Fibroblast of the aortic adventitia (primary cell): ENCODE results near the gene PCSK4. TPM values are rescaled to one million over a fixed set of nuclear protein-coding genes. Genes with fewer than 3 reads are reported as not detected.

Source experiments
- DNase-seq: peaks from one replicate; pipeline ENCODE4 v3.0.0-alpha.2; 2010; ENCODE audit warnings: low read depth
- H3K4me3 ChIP-seq: 2 replicates; pipeline ENCODE4 v1.5.1; 2011; ENCODE audit warnings: low read depth, mild to moderate bottlenecking, control low read depth, low read length, moderate library complexity
- CTCF ChIP-seq: IDR thresholded peaks from 2 replicates; pipeline ENCODE4 v1.5.1; 2011; ENCODE audit warnings: mild to moderate bottlenecking, low read length, control low read depth, inconsistent platforms; ENCODE audit not compliant: insufficient read depth
- total RNA-seq: library from RNA; depleted of rRNA; stranded (reverse); fragments of >200 nt; gene quantifications from 2 replicates; pipeline ENCODE4 v1.2.3, GENCODE V29; 2012; ENCODE audit warnings: low replicate concordance

The PCSK4 gene
- total RNA-seq, 1 donor, result 2.2 TPM

GRCh38 chr19:1450735-1451731 lies 39.1 kb downstream of the PCSK4 start:
- no peak overlapping the region for H3K4me3 ChIP-seq
- no peak for DNase-seq
- no peak for TF ChIP-seq CTCF

- TF ChIP-seq CTCF, result no peak
- DNase-seq, result no peak
- H3K4me3 ChIP-seq, result peak within 1 kb of the TSS; percentile 46
These were observed 40.4 kb downstream of the PCSK4 start, which contains the start of gene APC2 for GRCh38 chr19:1449467-1450442. TSS of gene APC2 (plus strand) at chr19:1450121. CDS start at chr19:1453002, 2,881 bp downstream.

GRCh38 chr19:1447944-1448343 lies 42.2 kb downstream of the PCSK4 start:
- TF ChIP-seq CTCF, result no peak
- no peak for DNase-seq
- no peak overlapping the region for H3K4me3 ChIP-seq

- no peak for DNase-seq
- H3K4me3 ChIP-seq, result no peak overlapping the region
- TF ChIP-seq CTCF, result no peak
These were observed 42.6 kb downstream of the PCSK4 start for GRCh38 chr19:1447504-1447903.

- no peak overlapping the region for H3K4me3 ChIP-seq
- no peak for DNase-seq
- TF ChIP-seq CTCF, result no peak
These were observed 43.3 kb downstream of the PCSK4 start for GRCh38 chr19:1446713-1447481.
